Gastrocnemius medialis (tissue), 4 donors: ENCODE data around the gene PSAPL1.

Experiments used
- POLR2A ChIP-seq, 2 donors: fragments of 450-650 bp; IDR thresholded peaks; one replicate each; pipeline ENCODE4 v1.6.1; 2017; ENCODE audit warnings: antibody characterized with exemption in 2 of 2, mild to moderate bottlenecking in 2 of 2, moderate library complexity in 2 of 2
- TF ChIP-seq, protein P1 (sequence below), 5 experiments: fragments of 450-650 bp in 3 of 5; fragments of 200-600 bp in 2 of 5; sonication (generic) in 2 of 5; IDR thresholded peaks in 4 of 5; conservative IDR thresholded peaks in 1 of 5; 1 replicate in 4 of 5; 2 replicates in 1 of 5; pipeline ENCODE4 v1.5.1; 2016 to 2019; ENCODE audit warnings: antibody characterized with exemption in 5 of 5, mild to moderate bottlenecking in 3 of 5, moderate library complexity in 3 of 5

DNA sequence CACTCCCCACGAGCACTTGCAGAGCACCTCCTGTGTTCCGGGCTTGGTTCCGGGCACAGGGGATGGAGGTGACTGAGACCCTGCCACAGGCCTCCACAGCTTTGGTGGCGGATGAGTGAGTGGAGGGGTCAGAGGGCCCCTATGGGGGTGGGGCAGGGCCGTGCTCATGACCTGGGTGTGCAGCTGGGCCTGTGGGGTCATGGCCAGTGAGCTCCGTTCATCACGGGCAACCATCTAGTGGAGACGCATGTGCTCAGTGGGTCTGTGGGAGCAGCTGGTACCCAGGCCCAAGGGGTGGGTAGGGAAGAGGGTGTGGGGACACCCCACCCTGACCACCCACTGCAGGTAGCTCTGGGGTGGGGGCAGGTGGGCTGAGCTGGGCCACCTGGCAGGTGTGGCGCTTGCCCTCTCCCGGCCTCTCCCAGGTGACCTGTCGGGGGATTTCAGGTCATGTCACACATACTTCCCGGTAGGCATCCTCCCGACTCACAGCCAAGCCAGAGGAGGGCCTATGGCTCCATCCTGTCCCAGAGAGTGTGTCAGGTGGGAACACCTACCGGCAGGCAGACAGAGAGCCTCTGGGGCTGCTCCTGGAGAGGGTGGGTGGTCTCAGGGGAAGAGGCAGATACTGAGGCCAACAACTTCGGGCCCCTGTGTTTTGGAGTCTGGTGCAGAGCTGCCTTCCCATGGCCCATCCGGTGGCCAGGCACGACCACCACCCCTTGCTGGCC, 3.6 kb downstream of the PSAPL1 start:
- TF ChIP-seq, protein P1, sequence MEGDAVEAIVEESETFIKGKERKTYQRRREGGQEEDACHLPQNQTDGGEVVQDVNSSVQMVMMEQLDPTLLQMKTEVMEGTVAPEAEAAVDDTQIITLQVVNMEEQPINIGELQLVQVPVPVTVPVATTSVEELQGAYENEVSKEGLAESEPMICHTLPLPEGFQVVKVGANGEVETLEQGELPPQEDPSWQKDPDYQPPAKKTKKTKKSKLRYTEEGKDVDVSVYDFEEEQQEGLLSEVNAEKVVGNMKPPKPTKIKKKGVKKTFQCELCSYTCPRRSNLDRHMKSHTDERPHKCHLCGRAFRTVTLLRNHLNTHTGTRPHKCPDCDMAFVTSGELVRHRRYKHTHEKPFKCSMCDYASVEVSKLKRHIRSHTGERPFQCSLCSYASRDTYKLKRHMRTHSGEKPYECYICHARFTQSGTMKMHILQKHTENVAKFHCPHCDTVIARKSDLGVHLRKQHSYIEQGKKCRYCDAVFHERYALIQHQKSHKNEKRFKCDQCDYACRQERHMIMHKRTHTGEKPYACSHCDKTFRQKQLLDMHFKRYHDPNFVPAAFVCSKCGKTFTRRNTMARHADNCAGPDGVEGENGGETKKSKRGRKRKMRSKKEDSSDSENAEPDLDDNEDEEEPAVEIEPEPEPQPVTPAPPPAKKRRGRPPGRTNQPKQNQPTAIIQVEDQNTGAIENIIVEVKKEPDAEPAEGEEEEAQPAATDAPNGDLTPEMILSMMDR (IDR thresholded peaks at IDR 0.05 in 4 of 5, conservative IDR thresholded peaks at IDR 0.05 in 1 of 5): no peak
- TF ChIP-seq POLR2A (IDR thresholded peaks at IDR 0.05): no peak
